Activated B cell treated with CpG ODN at 0.5 μM for 24 hours (primary cell): Measurements from ENCODE around the gene TANGO6. TPM values are rescaled to one million over a fixed set of nuclear protein-coding genes. Genes with fewer than 3 reads are reported as not detected.

ENCODE experiments used
- ATAC-seq: fragments of 200-7000 bp; cut with Tn5 transposase; one replicate; pipeline ENCODE4 v1.10.0; 2021; ENCODE audit warnings: low read depth, mild to moderate bottlenecking, moderate library complexity
- CTCF ChIA-PET: fragments of 350-600 bp; sonication (Branson Sonifier 250); formaldehyde crosslinking; loops from one replicate; lab custom pipeline; 2021; ENCODE audit warnings: antibody characterized with exemption; lab: Charles Lee
- POLR2A ChIA-PET: fragments of 350-600 bp; sonication (Branson Sonifier 250); formaldehyde crosslinking; loops from one replicate; lab custom pipeline; 2021; ENCODE audit warnings: antibody characterized with exemption; lab: Charles Lee
- DNase-seq: peaks from one replicate; pipeline ENCODE4 v3.0.0; 2022
- H3K27ac Mint-ChIP-seq: one replicate; pipeline ENCODE4 v1.8.0; 2020; ENCODE audit warnings: mixed read lengths
- H3K27me3 Mint-ChIP-seq: one replicate; pipeline ENCODE4 v1.8.0; 2021; ENCODE audit warnings: mixed read lengths
- H3K36me3 Mint-ChIP-seq: one replicate; pipeline ENCODE4 v1.8.0; 2021; ENCODE audit warnings: low read depth, mixed read lengths
- H3K4me1 Mint-ChIP-seq: one replicate; pipeline ENCODE4 v1.8.0; 2021; ENCODE audit warnings: mixed read lengths
- H3K4me3 Mint-ChIP-seq: one replicate; pipeline ENCODE4 v1.8.0; 2020; ENCODE audit warnings: mild to moderate bottlenecking, mixed read lengths
- H3K9me3 Mint-ChIP-seq: one replicate; pipeline ENCODE4 v1.8.0; 2020; ENCODE audit warnings: mixed read lengths
- intact Hi-C: fragments of 100-400 bp; cut with micrococcal nuclease; formaldehyde crosslinking; loops from one replicate; pipeline ENCODE4 v1.15.1; 2024
- total RNA-seq: library from RNA; stranded (reverse); gene quantifications from 2 replicates; pipeline ENCODE4 v1.2.3, GENCODE V29; 2022
- TF ChIP-seq, protein P1 (sequence below): fragments of 200-600 bp; IDR thresholded peaks from one replicate; pipeline ENCODE4 v1.8.0; 2022; ENCODE audit warnings: antibody characterized with exemption, mild to moderate bottlenecking

TANGO6 gene
- total RNA-seq, 1 donor from 2014 or later = 39.4 TPM

DNA sequence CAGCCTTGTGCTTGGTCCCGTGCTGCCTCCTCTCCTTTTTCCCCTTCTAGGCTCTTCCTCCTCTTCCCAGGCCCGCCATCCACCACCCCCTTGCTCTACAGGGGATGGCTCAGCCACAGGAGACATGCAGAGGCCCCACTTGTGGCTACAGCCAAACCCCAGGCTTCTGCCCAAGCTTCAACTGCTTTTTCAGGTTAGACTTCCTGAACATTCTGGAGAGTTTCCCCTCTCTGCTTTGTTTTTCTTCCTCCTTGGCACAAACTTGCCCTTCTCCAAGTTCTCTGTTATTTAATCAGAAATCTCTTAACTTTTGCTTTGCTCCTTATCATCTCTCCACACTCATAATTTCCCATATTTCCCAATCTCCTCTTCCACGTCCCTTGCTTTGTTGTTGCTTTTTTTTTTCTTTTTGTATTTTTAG lies 243.8 kb downstream of the TANGO6 start:
- Mint-ChIP-seq H3K27me3 (no peaks in the 10 kb centered on the region), H3K4me1 (no peaks in the 10 kb centered on the region), H3K27ac (no peak overlapping the region), H3K4me3 (no peak overlapping the region), H3K9me3 (no peaks in the 10 kb centered on the region), H3K36me3 (peaks cover 29% of the 10 kb centered on the region)
- intact Hi-C loops = no loop called here
- ChIA-PET POLR2A (no interaction called here), CTCF (no interaction called here)
- ATAC-seq (no peak), DNase-seq (no peak)
- TF ChIP-seq, protein P1, sequence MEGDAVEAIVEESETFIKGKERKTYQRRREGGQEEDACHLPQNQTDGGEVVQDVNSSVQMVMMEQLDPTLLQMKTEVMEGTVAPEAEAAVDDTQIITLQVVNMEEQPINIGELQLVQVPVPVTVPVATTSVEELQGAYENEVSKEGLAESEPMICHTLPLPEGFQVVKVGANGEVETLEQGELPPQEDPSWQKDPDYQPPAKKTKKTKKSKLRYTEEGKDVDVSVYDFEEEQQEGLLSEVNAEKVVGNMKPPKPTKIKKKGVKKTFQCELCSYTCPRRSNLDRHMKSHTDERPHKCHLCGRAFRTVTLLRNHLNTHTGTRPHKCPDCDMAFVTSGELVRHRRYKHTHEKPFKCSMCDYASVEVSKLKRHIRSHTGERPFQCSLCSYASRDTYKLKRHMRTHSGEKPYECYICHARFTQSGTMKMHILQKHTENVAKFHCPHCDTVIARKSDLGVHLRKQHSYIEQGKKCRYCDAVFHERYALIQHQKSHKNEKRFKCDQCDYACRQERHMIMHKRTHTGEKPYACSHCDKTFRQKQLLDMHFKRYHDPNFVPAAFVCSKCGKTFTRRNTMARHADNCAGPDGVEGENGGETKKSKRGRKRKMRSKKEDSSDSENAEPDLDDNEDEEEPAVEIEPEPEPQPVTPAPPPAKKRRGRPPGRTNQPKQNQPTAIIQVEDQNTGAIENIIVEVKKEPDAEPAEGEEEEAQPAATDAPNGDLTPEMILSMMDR = no peak

DNA sequence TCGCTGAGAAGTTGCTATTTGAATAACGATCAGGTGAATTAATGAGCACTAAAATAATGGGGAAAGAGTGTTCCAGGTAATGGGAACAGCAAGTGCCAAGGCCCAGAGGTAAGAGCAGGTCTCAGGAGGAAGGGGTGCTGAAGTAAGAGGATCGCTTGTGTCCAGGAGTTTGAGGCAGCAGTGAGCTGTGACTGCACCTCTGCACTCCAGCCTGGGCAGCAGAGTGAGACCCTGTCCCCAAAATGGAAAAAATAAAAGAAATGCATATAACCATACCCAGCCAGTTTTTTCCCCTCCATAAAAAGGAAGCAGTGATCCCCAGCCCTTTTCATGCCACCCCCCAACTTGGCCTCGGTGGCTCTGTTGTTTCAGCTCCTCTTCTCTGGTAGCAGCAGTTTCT lies 245.4 kb downstream of the TANGO6 start:
- ChIA-PET POLR2A (no interaction called here), CTCF (no interaction called here)
- Mint-ChIP-seq H3K9me3 (no peaks in the 10 kb centered on the region), H3K4me3 (no peak overlapping the region), H3K27me3 (no peaks in the 10 kb centered on the region), H3K4me1 (no peaks in the 10 kb centered on the region), H3K36me3 (peaks cover 19% of the 10 kb centered on the region), H3K27ac (no peak overlapping the region)
- no peak for DNase-seq
- ATAC-seq = no peak
- intact Hi-C loops = no loop called here
- TF ChIP-seq, protein P1 = no peak

DNA sequence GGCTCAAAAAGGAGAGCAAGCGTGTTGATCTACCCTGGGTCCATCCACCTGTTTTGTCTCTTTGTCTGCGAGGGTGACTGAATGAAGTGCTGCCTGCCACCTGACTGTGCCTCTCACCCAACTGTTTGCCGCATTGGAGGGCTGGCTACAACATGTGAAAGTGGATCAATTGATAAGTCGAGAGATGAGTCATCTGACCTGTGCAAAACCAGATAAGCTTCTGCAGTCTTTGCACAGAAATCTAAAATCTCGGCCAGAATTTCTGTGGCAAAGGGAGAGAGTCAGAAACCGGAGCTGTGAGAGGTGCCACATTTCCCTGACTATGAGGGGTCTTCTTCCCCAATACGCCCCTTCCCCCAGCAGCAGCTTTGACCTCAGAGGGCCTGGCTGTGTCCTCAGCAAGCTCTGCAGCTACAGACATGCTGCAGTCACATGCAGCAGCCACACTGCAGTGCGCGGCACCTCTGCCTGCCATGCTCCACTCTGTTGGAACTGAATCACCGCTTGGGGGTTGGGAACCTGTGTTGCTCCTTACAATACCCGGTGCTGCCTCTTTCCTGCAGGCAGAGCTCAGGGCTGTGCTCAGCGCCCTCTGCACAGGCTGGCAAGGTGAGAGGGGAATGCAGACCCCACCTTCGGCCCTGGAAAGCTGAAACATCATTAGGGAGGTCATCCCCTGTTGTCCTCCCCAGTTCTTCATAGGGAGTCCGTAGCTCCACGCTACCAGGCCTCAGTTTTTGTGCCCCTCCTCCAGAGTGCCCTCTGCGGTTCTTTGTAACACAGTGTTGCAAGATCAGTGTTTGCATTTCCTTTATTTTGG lies 246.0 kb downstream of the TANGO6 start:
- no peaks in the 10 kb centered on the region for H3K27me3 Mint-ChIP-seq
- TF ChIP-seq, protein P1 = no peak
- ATAC-seq (no peak), DNase-seq (no peak)
- no peak overlapping the region for H3K27ac Mint-ChIP-seq
- H3K4me1 Mint-ChIP-seq = no peaks in the 10 kb centered on the region
- intact Hi-C loops = no loop called here
- ChIA-PET POLR2A (no interaction called here), CTCF (no interaction called here)
- H3K9me3 Mint-ChIP-seq = no peaks in the 10 kb centered on the region
- H3K4me3 Mint-ChIP-seq = no peak overlapping the region
- H3K36me3 Mint-ChIP-seq = peaks cover 13% of the 10 kb centered on the region

DNA sequence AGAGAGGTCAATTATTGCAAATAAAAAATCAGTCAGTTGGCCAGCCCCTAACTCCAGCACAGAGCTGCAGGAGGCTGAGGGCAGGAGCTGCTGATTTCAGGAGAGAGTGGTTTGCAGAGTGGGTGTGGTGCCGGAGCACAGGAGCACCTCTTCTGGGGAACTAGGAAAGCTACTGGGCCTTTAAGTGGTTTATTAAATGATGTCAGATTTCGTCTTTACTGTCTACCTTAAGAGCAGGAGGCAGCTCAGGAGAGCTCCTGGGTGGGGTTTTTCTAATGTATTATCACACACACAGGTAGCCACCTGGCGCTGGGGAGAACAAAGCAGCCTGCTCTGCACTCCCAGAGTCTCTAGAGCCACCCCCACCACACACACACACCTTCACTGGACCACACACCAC lies 250.6 kb downstream of the TANGO6 start:
- Mint-ChIP-seq H3K27ac (no peak overlapping the region), H3K4me1 (no peaks in the 10 kb centered on the region), H3K4me3 (no peak overlapping the region), H3K36me3 (no peaks in the 10 kb centered on the region), H3K9me3 (no peaks in the 10 kb centered on the region), H3K27me3 (no peaks in the 10 kb centered on the region)
- ATAC-seq (no peak), DNase-seq (no peak)
- POLR2A ChIA-PET = no interaction called here
- intact Hi-C loops = no loop called here
- CTCF ChIA-PET = no interaction called here
- TF ChIP-seq, protein P1 = no peak

DNA sequence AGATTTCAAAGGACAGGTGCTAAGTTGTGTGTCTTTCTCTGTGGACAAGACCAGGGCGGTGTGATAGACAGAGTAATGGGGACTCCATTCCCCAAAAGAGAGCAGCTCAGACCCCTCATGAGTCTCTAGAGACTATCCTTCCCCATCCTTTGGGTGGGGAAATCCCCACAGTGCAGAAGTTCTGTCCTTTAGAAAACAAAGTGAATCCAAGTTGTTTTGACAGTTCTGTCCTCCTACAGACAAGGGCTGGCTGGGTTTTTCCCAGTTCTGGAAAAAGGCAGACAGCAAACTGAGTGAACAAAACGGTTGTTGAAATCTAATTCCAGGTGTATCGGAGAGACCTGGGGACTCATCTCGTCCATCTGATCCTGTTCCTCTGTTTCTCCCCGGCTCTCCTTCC lies 251.2 kb downstream of the TANGO6 start:
- CTCF ChIA-PET = no interaction called here

More for the DNA sequence above, 251.2 kb downstream of the TANGO6 start:
- no peaks in the 10 kb centered on the region for H3K9me3 Mint-ChIP-seq
- intact Hi-C loops = no loop called here
- POLR2A ChIA-PET = no interaction called here
- no peak overlapping the region for H3K27ac Mint-ChIP-seq
- ATAC-seq (no peak), DNase-seq (no peak)
- no peak overlapping the region for H3K4me3 Mint-ChIP-seq
- TF ChIP-seq, protein P1 = no peak
- H3K27me3 Mint-ChIP-seq = no peaks in the 10 kb centered on the region
- no peaks in the 10 kb centered on the region for H3K36me3 Mint-ChIP-seq
- no peaks in the 10 kb centered on the region for H3K4me1 Mint-ChIP-seq
